ENCODE results near the gene PRR18. TPM values are rescaled to one million over a fixed set of nuclear protein-coding genes. Genes with fewer than 3 reads are reported as not detected.

Gene PRR18
- total RNA-seq, 1 experiment from 2014 or later = not detected

DNA sequence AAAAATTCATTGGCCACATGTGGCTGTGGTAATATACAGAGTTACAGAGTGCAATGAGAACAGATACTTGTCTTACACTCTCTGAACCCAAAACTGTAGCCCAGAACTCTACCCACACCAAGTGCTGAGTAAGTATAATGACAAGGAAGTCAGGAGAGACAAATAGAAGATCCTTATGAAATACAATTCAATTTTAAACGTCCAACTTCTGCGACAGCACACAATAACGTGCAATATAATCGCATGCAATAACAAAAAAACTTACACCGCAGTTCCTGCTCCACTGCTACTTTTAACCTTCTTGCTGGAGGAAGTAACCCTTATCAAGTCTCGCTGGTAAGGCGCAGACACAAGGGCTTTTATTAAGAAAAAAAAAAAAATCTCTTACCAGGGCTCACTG is 33.3 kb upstream of the PRR18 start:
- Histone ChIP-seq H2BK12ac (ENCODE audit: insufficient read length, low read depth, low read length) (no peak overlapping the region), H3T11ph (ENCODE audit: low read length) (no peak overlapping the region), H3K79me2 (ENCODE audit: insufficient read depth, low read length) (peaks cover 44% of the 10 kb centered on the region), H3K14ac (ENCODE audit: insufficient read depth, low read length) (no peak overlapping the region), H3K79me1 (ENCODE audit: insufficient read depth, low read depth, low read length, poor library complexity, severe bottlenecking) (peaks cover 25% of the 10 kb centered on the region), H3K23me2 (ENCODE audit: insufficient read length, low read depth, low read length, poor library complexity, severe bottlenecking) (peaks cover 8% of the 10 kb centered on the region), H3K27me3 (ENCODE audit: insufficient read depth, low read length) (no peaks in the 10 kb centered on the region), H2AK5ac (ENCODE audit: insufficient read length, low read length) (no peak overlapping the region), H3K18ac (ENCODE audit: insufficient read length, low read depth, low read length) (no peak overlapping the region), H4K5ac (ENCODE audit: insufficient read length, low read depth, low read length) (no peak overlapping the region), H2BK120ac (ENCODE audit: low read depth, low read length, poor library complexity, severe bottlenecking) (no peak overlapping the region), H3K4me1 (ENCODE audit: insufficient read depth, low read length) (peaks cover 5% of the 10 kb centered on the region; the same call in 1 of the 2 replicates), H3K4me2 (ENCODE audit: insufficient read depth, insufficient read length, low read length) (peak overlapping the region; percentile 97), H2BK5ac (ENCODE audit: insufficient read length, low read length) (no peak overlapping the region), H3K27ac (ENCODE audit: insufficient read length, low read depth, low read length) (no peak overlapping the region), H4K20me1 (ENCODE audit: control insufficient read depth, insufficient read depth, insufficient read length) (no peaks in the 10 kb centered on the region), H4K8ac (replicated peaks; ENCODE audit: insufficient read length, low read depth, low read length) (no peak overlapping the region), H3K9ac (ENCODE audit: extremely low read depth, insufficient read length, low read length) (peak overlapping the region; percentile 97), H3K4ac (ENCODE audit: low read depth, low read length) (no peak overlapping the region), H3K9me3 (ENCODE audit: control insufficient read depth, low read depth, low read length) (no peaks in the 10 kb centered on the region), H3K23ac (ENCODE audit: insufficient read length, low read depth, low read length) (no peak overlapping the region), H4K91ac (ENCODE audit: insufficient read length, low read depth, low read length) (no peak overlapping the region), H3K56ac (ENCODE audit: insufficient read length, low read depth, low read length) (no peak overlapping the region), H2BK20ac (ENCODE audit: low read depth, low read length, poor library complexity, severe bottlenecking) (no peak overlapping the region), H2BK15ac (ENCODE audit: low read depth, low read length) (no peak overlapping the region), H2AFZ (ENCODE audit: low read length) (no peak overlapping the region)
- whole genome bisulfite sequencing (ENCODE audit: extremely low coverage, insufficient read length, low lambda C conversion rate) = no CpG with 5 or more reads among the region's 7 CpGs
- peaks cover 1% of the 10 kb centered on the region; the same call in 1 of the 2 replicates for H3K27me3 Mint-ChIP-seq (ENCODE audit: low read depth)
- TF ChIP-seq, protein P1, sequence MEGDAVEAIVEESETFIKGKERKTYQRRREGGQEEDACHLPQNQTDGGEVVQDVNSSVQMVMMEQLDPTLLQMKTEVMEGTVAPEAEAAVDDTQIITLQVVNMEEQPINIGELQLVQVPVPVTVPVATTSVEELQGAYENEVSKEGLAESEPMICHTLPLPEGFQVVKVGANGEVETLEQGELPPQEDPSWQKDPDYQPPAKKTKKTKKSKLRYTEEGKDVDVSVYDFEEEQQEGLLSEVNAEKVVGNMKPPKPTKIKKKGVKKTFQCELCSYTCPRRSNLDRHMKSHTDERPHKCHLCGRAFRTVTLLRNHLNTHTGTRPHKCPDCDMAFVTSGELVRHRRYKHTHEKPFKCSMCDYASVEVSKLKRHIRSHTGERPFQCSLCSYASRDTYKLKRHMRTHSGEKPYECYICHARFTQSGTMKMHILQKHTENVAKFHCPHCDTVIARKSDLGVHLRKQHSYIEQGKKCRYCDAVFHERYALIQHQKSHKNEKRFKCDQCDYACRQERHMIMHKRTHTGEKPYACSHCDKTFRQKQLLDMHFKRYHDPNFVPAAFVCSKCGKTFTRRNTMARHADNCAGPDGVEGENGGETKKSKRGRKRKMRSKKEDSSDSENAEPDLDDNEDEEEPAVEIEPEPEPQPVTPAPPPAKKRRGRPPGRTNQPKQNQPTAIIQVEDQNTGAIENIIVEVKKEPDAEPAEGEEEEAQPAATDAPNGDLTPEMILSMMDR (conservative IDR thresholded peaks at IDR 0.05) = no peak
- H3K4me3 Mint-ChIP-seq = peak overlapping the region; percentile 88 to 95
- H3K4me1 Mint-ChIP-seq = peaks cover 10 to 16% of the 10 kb centered on the region in 2 experiments
- no peaks in the 10 kb centered on the region; a peak in 1 of 5 replicates for H3K9me3 Mint-ChIP-seq
- peaks cover 6 to 20% (median 8%) of the 10 kb centered on the region in 3 experiments for H3K36me3 Mint-ChIP-seq (ENCODE audit: insufficient read depth in 1 of 3, low read depth in 3 of 3)
- DNase-seq = no peak
- peak overlapping the region in 2 of 3 experiments; percentile 88 to 97; a peak in 3 of 7 replicates for H3K27ac Mint-ChIP-seq
